NCI-H1105 (cell line): Measurements from ENCODE around the gene ZSCAN31.
"Not testable (repeated sequence)": the region's sequence is repeated elsewhere in the genome, so short reads cannot be mapped to it uniquely, and the experiment has no call there.

Experiments
- DNase-seq: peaks from one replicate; lab custom pipeline; 2025; lab: John Stamatoyannopoulos, UW

ZSCAN31 gene

GRCh38 chr6:28335564-28336283 lies at the start of gene ZSCAN31:
Gene ZSCAN31 (minus strand): TSS chr6:28336148. CDS start chr6:28329683, 6,465 bp downstream.
- peak; percentile 96 for DNase-seq

- no peak for DNase-seq
Observed at GRCh38 chr6:28384143-28384533, 48.2 kb upstream of the ZSCAN31 start.

GRCh38 chr6:28383235-28384142 lies 47.5 kb upstream of the ZSCAN31 start:
- no peak for DNase-seq

GRCh38 chr6:28380381-28380780 lies 44.4 kb upstream of the ZSCAN31 start:
- DNase-seq = no peak

GRCh38 chr6:28378644-28379043 lies 42.7 kb upstream of the ZSCAN31 start:
- DNase-seq = no peak

- DNase-seq = no peak
Observed at GRCh38 chr6:28377879-28378278, 41.9 kb upstream of the ZSCAN31 start.

GRCh38 chr6:28373925-28374324 lies 38.0 kb upstream of the ZSCAN31 start:
- DNase-seq = no peak

- DNase-seq = no peak
Observed at GRCh38 chr6:28371706-28372451, 35.9 kb upstream of the ZSCAN31 start.

- no peak for DNase-seq
Observed at GRCh38 chr6:28371280-28371679, 35.3 kb upstream of the ZSCAN31 start.

- DNase-seq = no peak
Observed at GRCh38 chr6:28370440-28370839, 34.5 kb upstream of the ZSCAN31 start.

- DNase-seq = no peak
Observed at GRCh38 chr6:28369463-28369862, 33.5 kb upstream of the ZSCAN31 start.

- DNase-seq = no peak
Observed at GRCh38 chr6:28368522-28368921, 32.6 kb upstream of the ZSCAN31 start.

GRCh38 chr6:28365590-28365989 lies 29.6 kb upstream of the ZSCAN31 start:
- not testable (repeated sequence) for DNase-seq

GRCh38 chr6:28360961-28361360 lies 25.0 kb upstream of the ZSCAN31 start:
- no peak for DNase-seq

GRCh38 chr6:28359562-28359961 lies 23.6 kb upstream of the ZSCAN31 start:
- DNase-seq = not testable (repeated sequence)

- DNase-seq = no peak
Observed at GRCh38 chr6:28357036-28357435, 21.1 kb upstream of the ZSCAN31 start.

GRCh38 chr6:28356666-28357020 lies 20.7 kb upstream of the ZSCAN31 start:
- no peak for DNase-seq

- DNase-seq = peak; percentile 76
Observed at GRCh38 chr6:28355743-28356665, 20.1 kb upstream of the ZSCAN31 start.

- DNase-seq = no peak
Observed at GRCh38 chr6:28354688-28355554, 19.0 kb upstream of the ZSCAN31 start.

GRCh38 chr6:28353981-28354676 lies 18.2 kb upstream of the ZSCAN31 start:
- DNase-seq = no peak
